Measurements from ENCODE around the gene KIAA0513.

GRCh38 chr16:85040685-85041084 is 13.1 kb downstream of the KIAA0513 start:
- TF ChIP-seq CTCF (IDR thresholded peaks at IDR 0.05) (no peak), POLR2A (IDR thresholded peaks at IDR 0.05) (no peak)

Data from thyroid gland (tissue), 4 donors.